GM06990 (cell line): ENCODE measurements around the gene MAST1.

Experiments
- DNase-seq: peaks from one replicate; pipeline ENCODE4 v3.0.0-alpha.2; 2011; ENCODE audit not compliant: insufficient read length; ENCODE audit errors: extremely low read depth
- H3K27me3 ChIP-seq: replicated peaks from 2 replicates; pipeline ENCODE4 v1.6.0; 2011; ENCODE audit warnings: low read length; ENCODE audit not compliant: control insufficient read depth, insufficient read depth
- H3K36me3 ChIP-seq: 2 replicates; pipeline ENCODE4 v1.5.1; 2011; ENCODE audit warnings: low read length; ENCODE audit not compliant: control insufficient read depth, insufficient read depth
- H3K4me3 ChIP-seq: replicated peaks from 2 replicates; pipeline ENCODE4 v1.5.1; 2011; ENCODE audit warnings: low read depth, mild to moderate bottlenecking, control low read depth, low read length
- CTCF ChIP-seq: IDR thresholded peaks from 2 replicates; pipeline ENCODE4 v1.5.1; 2011; ENCODE audit warnings: low read length, control low read depth, mild to moderate bottlenecking, inconsistent platforms; ENCODE audit not compliant: insufficient read depth, poor library complexity, severe bottlenecking

MAST1 gene

DNA sequence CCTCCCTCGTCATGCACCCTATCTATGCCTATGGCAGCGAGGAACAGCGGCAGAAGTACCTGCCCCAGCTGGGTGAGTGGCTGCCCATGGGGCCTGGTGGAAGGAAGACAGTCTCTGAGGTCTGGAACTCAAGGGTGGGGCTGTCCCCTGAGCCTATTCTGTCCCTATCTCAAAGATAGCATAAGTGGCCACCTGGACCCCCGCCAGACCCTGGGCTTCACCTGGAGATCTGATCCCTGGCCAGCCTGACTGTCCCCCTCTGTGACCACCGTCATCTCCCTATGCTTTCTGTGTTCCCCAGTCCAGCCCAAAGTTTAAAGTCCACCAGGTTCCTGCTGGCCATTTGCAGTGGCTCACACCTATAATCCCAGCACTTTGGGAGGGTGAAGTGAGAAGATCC lies 55.3 kb downstream of the MAST1 start:
- H3K36me3 ChIP-seq: peaks cover 22% of the 10 kb centered on the region
- TF ChIP-seq CTCF: no peak
- H3K4me3 ChIP-seq: no peak overlapping the region

GRCh38 chr19:12896460-12896859 lies 58.1 kb downstream of the MAST1 start:
- DNase-seq: no peak
- Histone ChIP-seq H3K36me3 (peaks cover 22% of the 10 kb centered on the region), H3K4me3 (no peak overlapping the region), H3K27me3 (no peaks in the 10 kb centered on the region)
- no peak for TF ChIP-seq CTCF

More for the DNA sequence above, 55.3 kb downstream of the MAST1 start:
- no peaks in the 10 kb centered on the region for H3K27me3 ChIP-seq
- no peak for DNase-seq

- Histone ChIP-seq H3K27me3 (no peaks in the 10 kb centered on the region), H3K36me3 (peaks cover 17% of the 10 kb centered on the region), H3K4me3 (no peak overlapping the region)
- DNase-seq: peak; percentile 61
- no peak for TF ChIP-seq CTCF
Observed at GRCh38 chr19:12899891-12900518, 61.7 kb downstream of the MAST1 start.

- Histone ChIP-seq H3K4me3 (no peak overlapping the region), H3K36me3 (no peaks in the 10 kb centered on the region), H3K27me3 (no peaks in the 10 kb centered on the region)
- no peak for TF ChIP-seq CTCF
- no peak for DNase-seq
Observed at GRCh38 chr19:12907166-12907565, 68.9 kb downstream of the MAST1 start.

GRCh38 chr19:12912571-12912970 lies 74.3 kb downstream of the MAST1 start:
- no peaks in the 10 kb centered on the region for H3K36me3 ChIP-seq
- no peak overlapping the region for H3K4me3 ChIP-seq
- TF ChIP-seq CTCF: no peak
- no peak for DNase-seq
- H3K27me3 ChIP-seq: no peaks in the 10 kb centered on the region
